CD14-positive monocyte (primary cell): Measurements from ENCODE around the gene RAB3IP. TPM values are rescaled to one million over a fixed set of nuclear protein-coding genes. Genes with fewer than 3 reads are reported as not detected.

ENCODE experiments used
- DNase-seq, 3 donors: peaks; one replicate each; pipeline ENCODE4 v3.0.0-alpha.2; 2011 to 2022
- H2AFZ ChIP-seq: 2 replicates; pipeline ENCODE4 v1.6.0; 2012; ENCODE audit warnings: mild to moderate bottlenecking, low read depth, low read length, inconsistent platforms; ENCODE audit not compliant: insufficient read depth, poor library complexity, severe bottlenecking
- H3K27ac ChIP-seq, 2 donors: 1 replicate in 1 of 2; 2 replicates in 1 of 2; pipeline ENCODE4 v1.5.1; 2012 to 2013; ENCODE audit warnings: low read length in 2 of 2, control low read depth in 1 of 2, inconsistent platforms in 1 of 2, low read depth in 1 of 2, mild to moderate bottlenecking in 1 of 2
- H3K27me3 ChIP-seq, 2 donors: one replicate each; pipeline versions ENCODE4 v1.6.0 to v1.6.1; 2011 to 2013; ENCODE audit warnings: low read length in 2 of 2; ENCODE audit not compliant: control insufficient read depth in 2 of 2, insufficient read depth in 2 of 2
- H3K36me3 ChIP-seq, 2 donors: replicated peaks in 1 of 2; 1 replicate in 1 of 2; 2 replicates in 1 of 2; pipeline versions ENCODE4 v1.5.1 to v1.6.1; 2012 to 2013; ENCODE audit warnings: low read length in 2 of 2, control low read depth in 1 of 2, inconsistent platforms in 1 of 2, mild to moderate bottlenecking in 1 of 2; ENCODE audit not compliant: insufficient read depth in 2 of 2, control insufficient read depth in 1 of 2
- H3K4me1 ChIP-seq, 2 donors: 1 replicate in 1 of 2; 2 replicates in 1 of 2; pipeline versions ENCODE4 v1.5.1 to v1.6.1; 2012 to 2013; ENCODE audit warnings: low read length in 2 of 2, control low read depth in 1 of 2, inconsistent platforms in 1 of 2, mild to moderate bottlenecking in 1 of 2, moderate library complexity in 1 of 2; ENCODE audit not compliant: insufficient read depth in 2 of 2, control insufficient read depth in 1 of 2
- H3K4me2 ChIP-seq: replicated peaks from 2 replicates; pipeline ENCODE3; 2012; ENCODE audit warnings: low read length, moderate library complexity, mild to moderate bottlenecking; ENCODE audit not compliant: poor library complexity, severe bottlenecking; ENCODE audit errors: extremely low read depth
- H3K4me3 ChIP-seq, 3 experiments: fragments of 200-600 bp in 1 of 3; sonication (generic) in 1 of 3; replicated peaks in 1 of 3; 1 replicate in 2 of 3; 2 replicates in 1 of 3; pipeline ENCODE4 v1.5.1; 2011 to 2013; ENCODE audit warnings: low read length in 3 of 3, mild to moderate bottlenecking in 3 of 3, control low read depth in 2 of 3, low read depth in 2 of 3, inconsistent platforms in 1 of 3, moderate library complexity in 1 of 3
- H3K79me2 ChIP-seq: 2 replicates; pipeline ENCODE4 v1.6.0; 2012; ENCODE audit warnings: mild to moderate bottlenecking, control low read depth, inconsistent platforms, low read length, moderate library complexity; ENCODE audit not compliant: insufficient read depth
- H3K9ac ChIP-seq: 2 replicates; pipeline ENCODE4 v1.6.0; 2017; ENCODE audit warnings: low read length, mild to moderate bottlenecking; ENCODE audit not compliant: insufficient read depth, poor library complexity, severe bottlenecking
- H3K9me3 ChIP-seq, 2 donors: replicated peaks in 1 of 2; 1 replicate in 1 of 2; 2 replicates in 1 of 2; pipeline versions ENCODE4 v1.5.1 to v1.6.1; 2012 to 2013; ENCODE audit warnings: low read length in 2 of 2, control low read depth in 1 of 2; ENCODE audit not compliant: control insufficient read depth in 1 of 2, insufficient read depth in 1 of 2
- H4K20me1 ChIP-seq: 2 replicates; pipeline ENCODE4 v1.6.0; 2012; ENCODE audit warnings: mild to moderate bottlenecking, low read length, control low read depth, moderate library complexity; ENCODE audit not compliant: insufficient read depth
- H3K27ac Mint-ChIP-seq, 7 donors: one replicate each; pipeline ENCODE4 v1.8.0; 2020; ENCODE audit warnings: mild to moderate bottlenecking in 7 of 7, mixed read lengths in 7 of 7, moderate library complexity in 6 of 7, inconsistent platforms in 2 of 7
- H3K27me3 Mint-ChIP-seq, 3 donors: one replicate each; pipeline ENCODE4 v1.8.0; 2021 to 2022; ENCODE audit warnings: low read depth in 3 of 3, mild to moderate bottlenecking in 3 of 3, mixed read lengths in 3 of 3, moderate library complexity in 3 of 3, inconsistent platforms in 1 of 3
- H3K36me3 Mint-ChIP-seq, 2 donors: one replicate each; pipeline ENCODE4 v1.8.0; 2020; ENCODE audit warnings: mixed read lengths in 2 of 2, inconsistent platforms in 1 of 2, mild to moderate bottlenecking in 1 of 2
- H3K4me1 Mint-ChIP-seq: one replicate; pipeline ENCODE4 v1.8.0; 2020; ENCODE audit warnings: mild to moderate bottlenecking, mixed read lengths
- H3K4me3 Mint-ChIP-seq, 2 donors: one replicate each; pipeline ENCODE4 v1.8.0; 2020; ENCODE audit warnings: mild to moderate bottlenecking in 2 of 2, mixed read lengths in 2 of 2, moderate library complexity in 1 of 2
- H3K9me3 Mint-ChIP-seq, 7 donors: one replicate each; pipeline ENCODE4 v1.8.0; 2020 to 2022; ENCODE audit warnings: mixed read lengths in 7 of 7, mild to moderate bottlenecking in 6 of 7, moderate library complexity in 6 of 7, inconsistent platforms in 2 of 7
- CTCF ChIP-seq: fragments of 200-600 bp; IDR thresholded peaks from one replicate; pipeline ENCODE4 v1.8.0; 2022; ENCODE audit warnings: antibody characterized with exemption, mild to moderate bottlenecking
- WGBS: methylation state at CpG from one replicate; pipeline ENCODE4 v1.1.5; 2013; ENCODE audit warnings: missing lambda C conversion rate; ENCODE audit not compliant: insufficient coverage; 5-methylcytosine and 5-hydroxymethylcytosine counted together
- intact Hi-C, 2 donors: fragments of 100-400 bp; cut with micrococcal nuclease; formaldehyde crosslinking; loops; one replicate each; pipeline versions ENCODE4 v1.15.0 to v1.15.1; 2023
- polyA plus RNA-seq, 3 donors: library from polyadenylated mRNA; depleted of rRNA in 1 of 3; unstranded in 2 of 3; stranded (reverse) in 1 of 3; fragments of 300-500 nt in 2 of 3; fragments of >200 nt in 1 of 3; fragmentation: Illumina TruSeq in 2 of 3; gene quantifications; 1 replicate in 2 of 3; 2 replicates in 1 of 3; pipeline ENCODE4 v1.2.3, GENCODE V29; 2012 to 2021

Gene RAB3IP
- polyA plus RNA-seq, 3 donors, result 8.2 to 14.8 (median 9.4) TPM

GRCh38 chr12:69732088-69732487, 6.6 kb upstream of the RAB3IP start:
- no peaks in the 10 kb centered on the region for H4K20me1 ChIP-seq
- no peak overlapping the region for H3K4me3 ChIP-seq
- no CpG with 5 or more reads among the region's 1 CpG for WGBS
- H3K4me1 Mint-ChIP-seq, result no peaks in the 10 kb centered on the region
- no peak overlapping the region for H3K9ac ChIP-seq
- H3K27me3 Mint-ChIP-seq, result peaks cover 4 to 12% (median 6%) of the 10 kb centered on the region in 3 donors
- no peak overlapping the region for H3K27ac Mint-ChIP-seq
- TF ChIP-seq CTCF, result no peak
- no peak overlapping the region for H3K4me2 ChIP-seq
- H3K4me3 Mint-ChIP-seq, result no peak overlapping the region
- no peak overlapping the region for H2AFZ ChIP-seq
- H3K36me3 Mint-ChIP-seq, result no peaks in the 10 kb centered on the region
- H3K27ac ChIP-seq, result no peak overlapping the region
- H3K79me2 ChIP-seq, result no peaks in the 10 kb centered on the region
- H3K9me3 ChIP-seq, result no peaks in the 10 kb centered on the region
- DNase-seq, result no peak
- intact Hi-C loops, result no loop called here
- H3K4me1 ChIP-seq, result no peaks in the 10 kb centered on the region
- H3K36me3 ChIP-seq, result no peaks in the 10 kb centered on the region
- peaks cover 0 to 1% (median 0%) of the 10 kb centered on the region in 7 donors for H3K9me3 Mint-ChIP-seq
- H3K27me3 ChIP-seq, result peaks cover 2 to 10% of the 10 kb centered on the region in 2 donors

GRCh38 chr12:69733638-69734037, 5.0 kb upstream of the RAB3IP start:
- no peak overlapping the region for H3K4me3 Mint-ChIP-seq
- no peaks in the 10 kb centered on the region for H4K20me1 ChIP-seq
- H3K79me2 ChIP-seq, result no peaks in the 10 kb centered on the region
- WGBS, result no CpG with 5 or more reads among the region's 1 CpG
- H3K4me1 Mint-ChIP-seq, result peaks cover 4% of the 10 kb centered on the region
- no peaks in the 10 kb centered on the region for H3K9me3 ChIP-seq
- no peak overlapping the region for H3K27ac Mint-ChIP-seq
- DNase-seq, result no peak
- no peaks in the 10 kb centered on the region for H3K36me3 Mint-ChIP-seq
- no peak overlapping the region for H3K27ac ChIP-seq
- H3K27me3 ChIP-seq, result peaks cover 2 to 16% of the 10 kb centered on the region in 2 donors
- no peak overlapping the region for H3K4me2 ChIP-seq
- H3K4me3 ChIP-seq, result no peak overlapping the region
- no peaks in the 10 kb centered on the region for H3K36me3 ChIP-seq
- H3K9me3 Mint-ChIP-seq, result peaks cover 0 to 1% (median 0%) of the 10 kb centered on the region in 7 donors
- intact Hi-C loops, result no loop called here
- TF ChIP-seq CTCF, result no peak
- no peak overlapping the region for H3K9ac ChIP-seq
- peaks cover 3% of the 10 kb centered on the region in 2 donors for H3K4me1 ChIP-seq
- no peak overlapping the region for H2AFZ ChIP-seq
- H3K27me3 Mint-ChIP-seq, result peaks cover 4 to 13% (median 6%) of the 10 kb centered on the region in 3 donors
